ENCODE data around the gene TP73.

TP73 gene

DNA sequence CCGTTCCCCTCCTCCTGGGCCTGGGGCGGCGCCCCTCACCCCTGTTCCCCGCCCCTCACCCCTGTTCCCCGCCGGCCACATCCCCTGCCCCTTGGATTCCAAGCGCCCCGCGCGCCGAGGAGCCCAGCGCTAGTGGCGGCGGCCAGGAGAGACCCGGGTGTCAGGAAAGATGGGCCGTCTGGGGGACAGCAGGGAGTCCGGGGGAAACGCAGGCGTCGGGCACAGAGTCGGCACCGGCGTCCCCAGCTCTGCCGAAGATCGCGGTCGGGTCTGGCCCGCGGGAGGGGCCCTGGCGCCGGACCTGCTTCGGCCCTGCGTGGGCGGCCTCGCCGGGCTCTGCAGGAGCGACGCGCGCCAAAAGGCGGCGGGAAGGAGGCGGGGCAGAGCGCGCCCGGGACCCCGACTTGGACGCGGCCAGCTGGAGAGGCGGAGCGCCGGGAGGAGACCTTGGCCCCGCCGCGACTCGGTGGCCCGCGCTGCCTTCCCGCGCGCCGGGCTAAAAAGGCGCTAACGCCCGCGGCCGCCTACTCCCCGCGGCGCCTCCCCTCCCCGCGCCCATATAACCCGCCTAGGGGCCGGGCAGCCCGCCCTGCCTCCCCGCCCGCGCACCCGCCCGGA lies at the start of gene TP73:
TSS of gene TP73 (plus strand) at position 587 of the 618 bp plus-strand sequence. CDS start 29,850 bp downstream, outside the sequence.
- no peak for DNase-seq (ENCODE audit: low spot score)

DNA sequence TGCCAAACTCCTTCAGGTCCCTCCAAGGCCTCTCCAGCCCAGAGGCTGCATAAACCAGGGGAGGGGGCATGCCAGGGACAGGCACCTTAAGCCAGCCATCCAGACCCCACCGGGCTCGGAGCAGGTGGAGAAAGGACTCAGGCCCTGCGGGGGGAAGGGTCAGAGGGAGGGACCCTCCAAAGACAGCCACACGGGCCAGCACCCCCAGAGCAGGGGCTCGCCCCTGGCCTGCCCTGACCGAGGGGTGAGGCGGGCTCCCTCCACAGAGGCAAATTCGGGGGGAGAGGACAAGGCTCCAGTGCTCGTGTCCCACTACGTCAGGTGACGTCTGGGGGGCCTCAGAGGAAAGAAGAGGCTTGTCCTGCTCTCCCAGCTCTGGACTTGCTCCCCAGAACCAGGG lies 49.2 kb upstream of the TP73 start:
- no peak for DNase-seq (ENCODE audit: low spot score)

DNA sequence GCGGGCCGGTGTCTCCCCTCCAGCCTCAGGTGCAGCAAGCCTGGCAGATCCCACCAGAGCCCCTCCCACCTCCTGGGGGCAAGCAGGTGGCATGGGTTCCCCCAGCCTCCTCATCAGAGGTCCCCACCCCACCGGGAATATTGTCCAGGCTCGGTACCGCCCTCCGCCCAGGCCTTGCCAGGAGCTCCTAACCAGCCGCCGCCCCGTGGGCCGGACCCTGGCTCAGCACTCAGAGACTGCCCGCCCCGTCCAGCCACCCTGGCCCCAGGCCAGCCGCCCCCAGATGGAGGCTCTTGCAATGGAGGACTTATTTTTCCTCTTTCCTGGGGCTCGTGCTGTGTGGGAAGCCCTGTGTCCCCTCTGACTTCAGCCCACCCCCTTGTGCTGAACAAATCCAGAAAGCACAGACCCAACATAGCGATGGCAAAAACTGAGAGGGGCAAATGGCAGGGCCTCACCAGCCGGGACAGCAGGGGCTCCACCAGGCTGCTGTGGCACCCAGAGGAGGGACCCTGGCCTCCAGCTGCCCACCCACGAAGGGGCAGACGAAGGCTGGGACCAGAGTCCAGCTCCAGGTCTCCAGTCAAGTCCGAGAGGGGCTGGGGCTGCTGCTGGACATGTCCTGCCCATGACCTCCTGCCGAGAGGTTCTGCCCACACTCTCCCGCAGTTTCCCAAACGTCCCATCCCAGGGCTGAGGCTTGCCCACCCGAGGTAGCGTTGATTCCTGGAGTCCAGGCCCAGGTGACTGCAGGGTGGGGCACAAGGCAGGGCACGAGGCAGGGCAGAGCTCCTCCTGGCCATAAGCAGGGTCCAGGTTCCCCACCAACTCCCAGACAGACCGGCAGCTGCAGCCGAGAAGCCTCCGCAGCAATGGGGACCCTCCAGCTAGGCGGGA lies 48.5 kb upstream of the TP73 start:
- DNase-seq (ENCODE audit: low spot score) = no peak

DNA sequence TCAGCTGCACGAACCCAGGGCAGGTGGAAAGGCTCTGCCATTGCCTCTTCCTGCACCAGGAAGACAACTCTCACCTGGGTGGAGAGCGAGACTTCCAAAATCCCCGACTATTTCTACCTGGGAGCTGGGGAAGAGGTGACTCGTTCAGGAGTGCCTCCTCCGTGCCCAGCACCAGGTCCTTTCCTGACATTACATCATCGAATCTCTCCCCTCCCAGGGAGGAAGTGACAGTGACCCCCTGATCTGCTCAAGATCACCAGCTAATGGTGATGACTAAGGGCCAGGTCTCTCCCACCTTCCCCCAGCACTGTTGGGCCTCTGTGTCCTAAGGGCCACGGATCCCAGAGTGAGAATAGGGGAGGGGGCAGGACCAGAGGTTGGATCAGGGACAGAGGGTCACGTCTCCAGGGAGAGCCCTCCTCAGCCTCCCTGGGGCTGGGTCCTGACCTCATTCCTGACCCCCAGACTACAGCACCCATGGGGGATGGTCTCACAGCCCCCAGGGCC lies 47.8 kb upstream of the TP73 start:
- DNase-seq (ENCODE audit: low spot score) = no peak

DNA sequence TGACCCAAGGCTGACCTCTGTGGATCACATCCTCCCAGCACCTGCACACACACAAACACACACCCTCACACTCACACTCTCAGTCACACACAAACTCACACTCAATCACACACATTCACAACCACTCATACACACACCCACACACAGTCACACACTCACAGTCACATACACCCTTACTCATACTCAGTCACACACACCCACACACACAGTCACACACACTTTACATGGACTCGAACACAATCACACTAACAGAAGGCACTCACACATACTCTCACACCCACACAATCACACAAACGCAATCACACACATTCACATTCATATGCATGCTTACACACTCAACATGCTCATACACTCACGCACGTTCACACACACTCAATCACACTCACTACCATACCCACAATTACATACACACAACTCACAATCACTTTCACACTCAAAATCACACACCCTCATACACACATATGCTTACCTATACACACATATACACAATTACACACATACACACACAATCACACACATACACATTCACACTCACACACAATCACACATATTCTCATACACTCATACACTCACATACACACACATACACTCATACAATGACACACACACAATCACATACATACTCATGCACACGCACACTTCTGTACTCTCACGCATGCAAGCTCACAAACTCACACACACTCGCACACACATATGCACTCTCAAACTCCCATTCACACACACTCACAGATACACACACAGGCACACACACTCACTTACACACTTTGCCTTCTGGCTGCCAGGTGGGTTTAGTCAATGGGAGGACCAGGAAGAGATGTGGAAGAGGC lies 47.1 kb upstream of the TP73 start:
- no peak for DNase-seq (ENCODE audit: low spot score)

DNA sequence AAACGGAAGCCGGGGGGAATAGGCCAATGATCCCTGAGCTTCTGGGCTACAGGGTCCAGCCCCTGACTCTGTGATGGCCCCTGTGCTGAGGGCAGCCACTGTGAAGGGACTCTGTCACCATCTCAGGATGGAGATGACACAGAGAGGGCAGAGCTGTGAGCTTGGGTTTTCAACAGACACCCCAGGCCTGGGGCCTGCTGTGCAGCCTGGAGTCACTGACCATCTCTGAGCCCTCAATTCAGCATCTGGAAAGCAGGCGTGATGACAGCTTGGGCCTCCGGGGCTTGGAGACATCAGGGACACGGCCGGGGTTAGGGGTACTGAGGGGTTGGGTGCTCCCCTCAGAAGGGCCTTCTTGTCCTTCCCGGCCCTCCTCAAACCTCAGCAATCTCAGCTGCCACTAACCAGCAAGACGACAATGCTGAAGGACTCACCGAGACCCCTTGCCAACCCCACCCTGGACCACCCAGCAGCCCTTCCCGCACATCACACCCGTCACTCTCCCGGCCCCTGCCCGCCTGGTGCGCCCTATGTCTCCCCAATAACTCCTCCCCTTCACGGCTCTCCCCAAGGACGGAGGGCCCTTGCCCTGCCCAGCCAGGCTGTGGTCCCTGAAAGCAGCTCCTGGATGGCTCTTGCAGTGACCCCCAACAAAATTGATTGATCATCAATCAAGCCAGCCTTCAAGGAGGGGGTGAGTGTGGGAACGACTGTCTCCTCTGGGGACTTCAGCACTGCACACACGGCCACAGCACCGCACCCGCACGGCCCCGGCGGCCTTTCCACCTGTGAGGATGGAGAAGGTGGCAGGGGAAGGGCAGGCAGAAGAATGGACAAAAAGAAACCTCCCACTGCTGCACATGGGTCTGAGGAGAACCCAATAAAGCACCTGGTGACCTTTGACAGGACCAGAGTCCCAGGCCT lies 45.3 kb upstream of the TP73 start:
- DNase-seq (ENCODE audit: low spot score) = no peak

DNA sequence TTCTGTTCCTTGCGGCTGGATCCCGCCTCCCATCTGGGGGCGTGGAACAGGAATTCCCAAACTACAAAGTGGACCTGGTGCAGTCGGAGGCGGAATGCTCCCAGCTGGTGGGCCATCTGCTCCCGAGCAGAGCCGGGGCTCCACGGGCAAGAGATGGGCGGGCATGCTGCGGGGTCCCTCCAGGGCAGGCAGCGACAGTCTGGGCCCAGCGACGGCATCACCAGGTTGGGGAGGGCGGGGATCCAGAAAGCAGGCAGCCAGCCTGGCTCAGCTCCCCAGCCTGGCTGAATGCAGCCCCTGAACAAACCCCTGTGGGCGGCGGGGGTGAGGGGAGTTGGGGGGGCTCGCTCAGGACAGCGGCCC lies 44.6 kb upstream of the TP73 start:
- no peak for DNase-seq (ENCODE audit: low spot score)

DNA sequence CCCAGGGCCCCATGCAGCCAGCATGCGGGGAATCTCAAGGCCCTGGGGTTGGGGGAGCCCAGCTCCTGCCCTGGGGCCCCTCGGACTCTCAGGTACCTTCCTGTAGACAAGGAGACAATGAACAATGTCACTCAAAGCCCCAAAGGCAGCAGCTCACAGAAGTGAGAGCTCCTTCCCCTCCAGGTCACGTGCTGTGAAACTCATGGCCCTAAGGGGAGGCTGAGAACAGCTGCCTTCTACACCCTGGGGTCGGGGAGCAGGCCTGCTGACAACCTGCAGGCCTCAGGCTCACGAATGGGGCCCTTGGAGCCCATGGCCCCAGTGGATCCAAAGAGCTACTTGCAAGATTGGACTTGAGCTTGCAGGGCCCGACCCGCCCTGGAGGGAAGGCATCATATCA lies 44.2 kb upstream of the TP73 start:
- no peak for DNase-seq (ENCODE audit: low spot score)

DNA sequence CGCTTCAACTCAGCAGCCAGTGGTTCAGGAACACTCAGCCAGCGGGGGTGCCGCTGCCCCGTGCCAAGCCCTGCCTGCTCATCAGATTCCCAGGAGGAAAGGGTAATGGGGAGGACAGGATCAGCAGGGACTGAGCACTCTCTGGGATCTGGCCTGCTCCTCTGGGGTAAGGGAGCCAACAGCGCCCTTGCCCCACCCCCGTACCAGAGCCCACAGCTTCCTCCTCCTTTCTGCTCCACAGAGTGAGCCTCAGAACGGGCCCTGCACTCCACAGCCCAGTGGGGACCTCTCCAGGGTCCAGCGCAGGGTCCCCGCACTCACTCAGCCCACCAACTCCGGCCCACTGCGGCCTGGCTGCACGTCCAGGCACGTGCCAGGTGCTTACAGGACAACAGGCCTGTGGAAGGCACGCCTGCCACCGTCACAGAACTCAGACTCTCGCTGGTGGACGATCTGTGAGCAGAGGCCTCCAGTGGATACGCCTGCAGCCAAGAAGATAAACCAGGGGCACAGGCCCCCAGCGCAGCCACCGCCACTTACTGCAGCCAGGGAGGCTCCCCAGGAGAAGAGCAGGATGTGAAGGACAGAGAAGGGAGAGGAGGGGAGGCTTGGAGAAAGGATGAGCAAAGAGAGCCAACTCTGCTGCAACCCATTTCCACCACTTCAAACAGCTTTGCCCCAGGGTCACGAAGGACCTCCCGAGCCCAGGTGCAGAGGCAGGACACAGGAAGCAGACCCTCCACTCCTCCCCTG lies 43.1 kb upstream of the TP73 start:
- DNase-seq (ENCODE audit: low spot score) = no peak

DNA sequence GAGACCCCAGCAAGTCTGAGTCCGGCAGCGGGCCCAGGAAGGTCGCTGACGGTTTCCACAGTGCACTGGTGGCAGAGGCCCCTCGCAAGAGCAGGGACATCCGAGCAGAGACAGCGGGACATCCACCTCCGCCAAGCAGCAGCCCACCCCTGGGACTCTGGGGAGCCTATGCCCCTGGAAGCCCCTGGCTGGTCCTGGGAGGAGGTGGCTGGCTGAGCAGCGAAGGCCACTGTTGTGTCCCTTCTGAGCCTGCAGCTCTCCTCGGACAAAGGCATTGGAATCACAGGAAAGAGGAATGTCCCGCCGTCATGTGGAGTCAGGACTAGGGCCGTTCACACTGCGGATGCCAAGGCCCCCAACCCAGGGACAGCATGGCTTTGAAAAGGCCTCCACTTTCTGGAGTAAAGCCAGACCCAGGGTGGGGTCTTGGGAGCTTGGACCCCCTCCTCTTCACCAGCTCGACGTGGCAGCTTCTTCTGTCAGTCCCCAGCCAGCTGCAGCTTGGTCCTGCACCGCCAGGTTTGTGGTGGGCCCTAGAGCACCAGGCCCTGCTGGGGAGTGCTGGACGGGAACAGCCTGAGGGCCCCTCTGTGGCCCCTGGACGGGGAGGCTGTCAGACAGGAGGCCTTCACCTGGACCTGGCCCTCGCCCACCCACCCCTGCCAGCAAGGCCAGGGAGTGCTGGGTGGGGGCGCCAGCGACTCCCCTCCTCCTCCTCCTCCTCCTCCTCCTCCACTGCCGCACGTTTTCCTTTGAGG lies 42.4 kb upstream of the TP73 start:
- no peak for DNase-seq (ENCODE audit: low spot score)

DNA sequence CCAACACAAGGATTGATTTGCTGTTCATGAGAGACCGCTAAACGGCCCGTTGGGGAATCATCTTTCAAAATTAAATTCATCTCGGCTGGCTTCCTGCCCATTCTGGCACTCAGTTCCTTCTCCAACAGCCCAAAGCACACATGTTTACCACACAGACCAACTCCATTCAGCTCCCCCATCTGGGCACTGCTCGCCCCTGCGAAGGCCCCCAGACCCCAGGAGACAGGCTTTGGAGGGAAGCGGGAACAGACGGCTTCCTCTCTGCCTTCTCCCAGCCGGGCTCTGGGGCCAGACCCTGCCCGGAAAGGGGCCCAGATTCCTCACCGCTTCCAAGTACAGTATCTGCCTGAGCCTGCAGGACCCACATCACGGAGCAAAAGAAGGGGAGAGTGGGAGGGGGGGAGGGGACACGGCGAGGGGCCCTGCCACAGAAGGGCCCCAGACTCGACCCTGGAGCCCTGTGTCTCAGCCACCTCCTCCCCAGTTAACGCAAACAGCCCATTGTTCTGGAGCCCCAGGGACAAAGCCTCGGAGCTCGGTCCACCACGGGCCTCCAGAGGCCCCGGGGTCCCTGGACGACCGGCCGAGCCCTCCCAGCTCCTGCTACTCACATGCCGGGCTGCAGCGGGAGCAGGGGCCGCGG lies 41.7 kb upstream of the TP73 start:
- DNase-seq (ENCODE audit: low spot score) = no peak

DNA sequence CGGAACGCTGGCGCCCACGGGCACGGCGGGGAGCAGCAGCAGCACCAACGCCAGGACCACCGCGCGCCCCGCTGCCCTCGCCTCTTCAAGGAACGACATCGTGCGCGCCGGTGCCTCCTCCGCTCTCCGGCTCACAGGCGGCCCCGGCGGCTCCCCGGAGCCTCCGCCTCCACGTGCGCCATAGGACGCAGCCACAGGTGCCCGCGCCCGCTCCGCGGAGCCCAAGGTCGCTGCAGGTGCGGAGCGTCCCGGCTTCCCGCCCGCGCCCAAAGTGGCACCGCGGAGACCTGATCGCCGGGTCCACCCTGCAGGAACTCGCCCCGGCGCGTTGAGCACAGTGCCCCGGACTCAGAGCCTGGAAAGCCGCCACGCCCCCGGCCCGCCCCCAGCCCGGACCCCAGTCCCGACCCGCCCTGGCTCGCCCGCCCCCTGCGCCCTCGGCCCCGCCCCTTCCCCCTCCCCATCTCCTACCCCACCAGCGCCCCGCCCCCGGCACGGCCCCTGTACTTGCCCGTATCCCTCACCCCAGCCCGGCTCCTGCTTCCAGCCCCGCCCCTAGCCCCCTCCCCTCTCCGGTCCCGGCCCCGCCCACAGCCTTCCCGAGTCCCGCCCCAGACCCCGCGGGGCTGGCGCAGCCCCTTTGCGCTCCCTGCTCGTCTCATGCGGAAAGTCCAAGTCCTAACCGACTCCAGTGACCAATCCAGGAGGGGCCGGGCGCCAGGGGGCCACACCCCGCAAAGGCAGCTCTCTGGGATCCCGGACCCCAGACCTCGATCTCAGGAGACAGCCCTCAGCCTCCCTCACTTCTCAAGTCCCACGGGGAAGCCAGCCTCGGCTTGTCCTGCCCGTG lies 40.9 kb upstream of the TP73 start, which contains the start of gene MEGF6:
TSS of gene MEGF6 (minus strand) at position 339 of the 850 bp plus-strand sequence. CDS start at position 99, 240 bp downstream.
- peak; percentile 74 for DNase-seq (ENCODE audit: low spot score)

DNA sequence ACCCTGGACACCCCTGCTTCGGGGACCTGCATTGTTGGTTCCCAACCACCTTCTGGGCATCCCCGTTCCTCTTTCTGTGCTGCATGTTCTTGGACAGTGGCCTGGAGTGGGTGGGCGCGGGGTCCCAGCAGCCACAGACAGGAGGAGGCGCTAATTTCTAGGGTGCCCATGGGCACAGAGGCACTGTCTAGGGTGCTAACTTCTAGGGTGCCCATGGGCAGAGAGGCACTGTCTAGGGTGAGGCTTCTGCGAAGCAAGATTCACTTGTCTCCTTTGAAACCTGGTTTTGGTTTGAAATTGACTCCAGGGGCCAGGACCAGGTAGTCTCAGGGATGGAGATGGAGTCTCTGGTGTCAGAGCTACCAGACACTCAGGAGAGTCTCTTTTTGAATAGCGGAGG lies 40.2 kb upstream of the TP73 start:
- no peak for DNase-seq (ENCODE audit: low spot score)

DNA sequence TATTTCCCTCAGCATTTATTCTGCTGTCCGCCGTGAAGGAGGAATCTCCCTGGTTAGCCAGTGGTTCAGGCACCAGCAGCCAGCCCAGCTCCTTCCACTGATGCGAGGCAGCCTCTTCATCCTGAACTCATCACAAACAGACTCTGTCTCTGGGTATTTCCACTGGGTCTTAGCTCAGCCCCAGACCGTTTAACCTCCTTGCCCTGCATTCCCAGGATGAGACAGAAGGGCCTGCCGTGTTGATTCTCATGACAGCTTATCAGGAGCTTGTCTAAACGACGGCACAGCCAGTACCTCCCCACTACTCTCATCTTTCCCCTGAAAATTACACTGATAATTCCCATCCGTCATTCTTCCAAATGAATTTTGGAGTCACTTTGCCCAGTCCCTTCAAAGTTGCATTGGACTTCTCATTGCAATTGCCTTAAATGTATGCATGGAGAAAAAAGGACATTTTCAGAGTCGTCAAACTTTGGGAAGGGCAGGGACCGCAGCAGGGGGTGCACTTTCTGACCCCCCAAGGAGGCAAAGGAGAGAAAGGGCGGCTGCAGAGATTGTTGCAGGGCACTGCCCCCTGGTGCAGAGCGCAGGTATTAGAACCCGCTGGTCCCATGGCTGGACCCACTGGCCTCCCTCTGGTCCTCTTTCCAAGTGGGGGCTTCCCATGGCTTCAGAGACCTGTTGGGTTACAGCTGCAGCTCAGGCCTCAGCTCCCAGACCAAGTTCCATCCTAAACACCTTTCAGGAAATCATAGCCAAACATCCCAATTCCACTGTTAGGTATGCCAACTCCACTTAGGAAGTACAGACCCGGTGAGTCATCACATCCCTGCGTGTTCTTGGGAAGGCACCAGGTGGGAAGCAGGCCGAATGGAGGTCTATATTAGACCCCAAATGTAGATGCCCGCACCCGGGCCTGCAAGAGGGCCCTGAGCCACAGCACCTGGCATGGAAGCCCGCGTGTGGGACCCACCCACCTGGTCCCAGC lies 37.3 kb upstream of the TP73 start:
- no peak for DNase-seq (ENCODE audit: low spot score)

DNA sequence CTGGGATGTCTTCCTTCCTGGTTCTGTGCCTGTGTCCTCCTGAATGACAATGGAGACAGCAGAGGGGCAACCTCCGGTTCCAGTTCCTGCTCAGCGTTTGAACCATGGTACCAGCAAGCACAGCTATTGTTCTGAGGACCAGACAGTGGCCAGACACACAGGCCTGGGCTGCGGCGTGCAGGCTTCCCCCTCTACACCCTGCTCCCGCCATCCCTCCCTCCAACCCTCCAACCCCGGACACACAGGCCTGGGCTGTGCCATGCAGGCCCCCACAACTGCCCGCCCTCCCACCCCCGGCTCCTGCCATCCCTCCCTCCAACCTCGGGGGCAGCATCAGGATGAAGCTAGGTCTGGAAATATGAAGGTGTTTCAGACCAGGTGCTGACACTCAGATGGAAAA lies 35.5 kb upstream of the TP73 start:
- no peak for DNase-seq (ENCODE audit: low spot score)

DNA sequence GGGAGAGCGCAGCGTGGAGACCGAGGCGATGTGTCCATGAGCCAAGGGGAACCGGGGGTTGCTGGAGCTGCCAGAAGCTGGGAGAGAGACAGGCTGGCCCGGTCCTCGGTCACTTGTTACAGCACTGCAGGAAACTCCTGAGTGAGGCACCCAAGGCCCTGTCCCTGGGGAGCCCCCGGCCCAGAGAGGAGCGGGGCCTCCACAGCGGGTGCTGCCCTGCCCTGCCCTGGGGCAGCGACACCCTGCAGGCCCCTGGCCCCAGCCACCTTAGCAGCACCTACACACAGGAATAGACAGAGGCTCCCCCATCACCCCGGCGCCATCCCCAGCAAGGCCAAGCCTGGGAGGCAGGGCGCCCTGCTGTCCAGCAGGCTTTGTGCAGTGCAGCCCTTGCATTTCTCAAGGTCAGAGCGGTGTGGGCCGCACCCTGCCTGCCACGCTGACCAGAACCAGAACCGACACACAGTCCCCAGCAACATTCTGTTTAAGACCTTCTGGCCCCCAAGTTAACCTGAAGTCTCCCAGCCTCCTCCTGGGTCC lies 34.4 kb upstream of the TP73 start:
- DNase-seq (ENCODE audit: low spot score) = no peak

DNA sequence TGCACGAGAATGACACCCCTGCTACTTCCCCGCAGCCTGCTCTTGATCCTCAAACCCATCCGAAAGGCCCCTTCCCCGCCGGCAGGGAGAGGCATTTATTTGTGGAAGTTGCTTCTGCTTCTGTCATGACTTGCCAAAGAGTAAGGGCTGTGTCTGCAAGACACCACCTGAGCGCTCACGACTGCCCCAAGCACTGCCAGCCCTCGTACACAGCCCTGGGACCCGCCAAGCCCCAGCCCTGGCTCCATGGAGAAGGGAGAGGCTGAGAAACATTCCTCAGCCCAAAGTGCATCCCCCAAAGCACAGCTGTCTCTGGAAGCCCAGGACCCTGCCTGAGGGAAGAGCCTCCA lies 33.8 kb upstream of the TP73 start:
- DNase-seq (ENCODE audit: low spot score) = no peak

Data from CD4-positive, alpha-beta T cell treated with Interleukin-6 at 100 ng/mL for 8 hours (primary cell).